Activated naive CD8-positive, alpha-beta T cell treated with anti-CD3 and anti-CD28 coated beads, Interleukin-2, amount 50 U/mL, for 24 hours (primary cell): ENCODE results near the gene SLC4A8.
A peak's percentile ranks its signal among the peaks of the same experiment; 100 is the strongest.

Experiments
- ATAC-seq: fragments of 150-1000 bp; cut with Tn5 transposase; one replicate; pipeline ENCODE4 v1.10.0; 2021
- DNase-seq: peaks from one replicate; pipeline ENCODE4 v3.0.0; 2021
- H3K27ac Mint-ChIP-seq: one replicate; pipeline ENCODE4 v1.8.0; 2021; ENCODE audit warnings: mild to moderate bottlenecking, mixed read lengths
- H3K27me3 Mint-ChIP-seq: one replicate; pipeline ENCODE4 v1.8.0; 2021; ENCODE audit warnings: mixed read lengths
- H3K36me3 Mint-ChIP-seq: one replicate; pipeline ENCODE4 v1.8.0; 2021; ENCODE audit warnings: low read depth, mixed read lengths
- H3K4me1 Mint-ChIP-seq: one replicate; pipeline ENCODE4 v1.8.0; 2021; ENCODE audit warnings: mixed read lengths
- H3K4me3 Mint-ChIP-seq: one replicate; pipeline ENCODE4 v1.8.0; 2021; ENCODE audit warnings: mild to moderate bottlenecking, moderate library complexity, mixed read lengths
- H3K9me3 Mint-ChIP-seq: one replicate; pipeline ENCODE4 v1.8.0; 2021; ENCODE audit warnings: mixed read lengths

SLC4A8 gene

DNA sequence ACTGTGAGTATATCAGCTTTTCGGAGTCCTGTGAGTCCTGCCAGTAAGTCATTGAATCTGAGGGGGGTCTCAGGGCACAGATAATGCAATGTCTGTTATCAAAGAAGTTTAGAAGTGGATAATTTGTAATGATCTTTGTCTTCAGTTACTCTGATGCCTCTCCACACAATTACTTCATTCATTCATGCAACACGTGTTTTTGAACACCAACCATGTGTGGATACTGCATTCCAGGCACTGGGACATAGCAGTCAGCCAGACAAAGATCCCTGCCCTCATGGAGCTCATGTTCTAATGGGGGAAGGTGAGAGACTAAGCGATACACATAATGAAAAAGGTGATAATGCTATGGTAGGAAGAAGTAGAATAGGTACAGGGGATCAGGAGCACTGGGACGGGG, 105.6 kb downstream of the SLC4A8 start:
- ATAC-seq (no peak), DNase-seq (no peak)
- Mint-ChIP-seq H3K27me3 (peaks cover 3% of the 10 kb centered on the region), H3K9me3 (no peaks in the 10 kb centered on the region), H3K36me3 (no peaks in the 10 kb centered on the region), H3K27ac (no peak overlapping the region), H3K4me3 (no peak overlapping the region), H3K4me1 (peaks cover 2% of the 10 kb centered on the region)

DNA sequence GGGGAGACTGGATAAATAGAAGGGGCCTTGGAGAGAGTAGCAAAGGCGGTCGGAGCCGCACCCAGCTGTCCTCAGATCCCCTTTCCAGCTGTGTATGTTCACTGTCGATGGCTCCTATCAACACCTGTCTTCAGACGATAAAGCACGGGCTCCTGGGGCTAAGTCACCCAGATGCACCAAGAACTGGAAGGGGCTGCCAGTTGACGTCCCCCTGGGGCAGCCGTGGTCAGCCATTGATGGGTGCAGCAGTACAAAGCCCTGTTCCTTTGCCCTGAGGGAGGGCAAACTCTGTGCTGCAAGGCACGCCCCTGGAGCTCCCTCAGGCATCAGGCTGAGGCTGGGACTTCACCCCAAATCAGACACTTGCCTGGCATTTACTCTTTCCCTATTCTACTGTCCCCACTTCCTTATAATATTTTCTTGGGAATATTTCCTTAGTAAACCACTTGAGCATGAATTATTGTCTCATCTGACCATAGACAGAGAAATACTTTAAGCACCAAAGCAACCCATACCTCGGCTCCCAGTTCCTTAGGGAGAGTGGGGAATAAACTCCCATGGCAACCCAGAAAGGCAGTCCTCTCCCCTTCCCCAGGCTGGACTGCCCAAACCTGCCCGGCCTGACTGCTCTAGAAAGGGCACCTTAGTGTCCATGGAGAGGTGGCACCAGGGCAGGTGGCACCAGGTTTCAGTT, 106.8 kb downstream of the SLC4A8 start:
- DNase-seq: no peak
- no peaks in the 10 kb centered on the region for H3K9me3 Mint-ChIP-seq
- H3K4me3 Mint-ChIP-seq: no peak overlapping the region
- H3K36me3 Mint-ChIP-seq: no peaks in the 10 kb centered on the region
- H3K27ac Mint-ChIP-seq: no peak overlapping the region
- peaks cover 2% of the 10 kb centered on the region for H3K4me1 Mint-ChIP-seq
- H3K27me3 Mint-ChIP-seq: peaks cover 3% of the 10 kb centered on the region
- no peak for ATAC-seq

GRCh38 chr12:51531978-51532497, 107.4 kb downstream of the SLC4A8 start:
- H3K27ac Mint-ChIP-seq: no peak overlapping the region

DNA sequence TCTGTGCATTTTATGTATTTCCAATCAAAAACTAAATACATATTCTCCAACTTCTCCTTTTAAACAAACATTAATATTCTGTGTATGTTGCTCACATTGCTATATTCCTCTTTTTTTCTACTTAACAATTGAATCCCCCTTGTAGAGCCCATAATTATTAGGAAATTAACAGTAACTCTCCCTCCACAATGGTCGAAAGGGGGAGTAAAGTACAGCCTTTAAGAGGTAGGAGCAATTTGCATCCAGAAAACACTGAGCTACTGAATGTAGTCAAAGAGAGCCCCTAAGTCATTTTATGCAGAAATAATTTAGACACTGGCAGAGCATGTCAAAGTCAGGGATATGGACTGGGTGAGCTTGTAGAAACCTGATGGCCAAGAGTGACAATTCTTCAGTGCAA, 109.2 kb downstream of the SLC4A8 start:
- H3K27me3 Mint-ChIP-seq: peaks cover 2% of the 10 kb centered on the region
- DNase-seq: no peak
- H3K27ac Mint-ChIP-seq: no peak overlapping the region
- no peak overlapping the region for H3K4me3 Mint-ChIP-seq
- H3K9me3 Mint-ChIP-seq: no peaks in the 10 kb centered on the region
- ATAC-seq: no peak
- H3K4me1 Mint-ChIP-seq: peaks cover 2% of the 10 kb centered on the region
- H3K36me3 Mint-ChIP-seq: no peaks in the 10 kb centered on the region

More at GRCh38 chr12:51531978-51532497, 107.4 kb downstream of the SLC4A8 start:
- no peaks in the 10 kb centered on the region for H3K36me3 Mint-ChIP-seq
- H3K4me1 Mint-ChIP-seq: peaks cover 2% of the 10 kb centered on the region
- ATAC-seq (peak; percentile 80), DNase-seq (peak; percentile 77)
- H3K4me3 Mint-ChIP-seq: no peak overlapping the region
- H3K9me3 Mint-ChIP-seq: no peaks in the 10 kb centered on the region
- H3K27me3 Mint-ChIP-seq: peaks cover 3% of the 10 kb centered on the region

DNA sequence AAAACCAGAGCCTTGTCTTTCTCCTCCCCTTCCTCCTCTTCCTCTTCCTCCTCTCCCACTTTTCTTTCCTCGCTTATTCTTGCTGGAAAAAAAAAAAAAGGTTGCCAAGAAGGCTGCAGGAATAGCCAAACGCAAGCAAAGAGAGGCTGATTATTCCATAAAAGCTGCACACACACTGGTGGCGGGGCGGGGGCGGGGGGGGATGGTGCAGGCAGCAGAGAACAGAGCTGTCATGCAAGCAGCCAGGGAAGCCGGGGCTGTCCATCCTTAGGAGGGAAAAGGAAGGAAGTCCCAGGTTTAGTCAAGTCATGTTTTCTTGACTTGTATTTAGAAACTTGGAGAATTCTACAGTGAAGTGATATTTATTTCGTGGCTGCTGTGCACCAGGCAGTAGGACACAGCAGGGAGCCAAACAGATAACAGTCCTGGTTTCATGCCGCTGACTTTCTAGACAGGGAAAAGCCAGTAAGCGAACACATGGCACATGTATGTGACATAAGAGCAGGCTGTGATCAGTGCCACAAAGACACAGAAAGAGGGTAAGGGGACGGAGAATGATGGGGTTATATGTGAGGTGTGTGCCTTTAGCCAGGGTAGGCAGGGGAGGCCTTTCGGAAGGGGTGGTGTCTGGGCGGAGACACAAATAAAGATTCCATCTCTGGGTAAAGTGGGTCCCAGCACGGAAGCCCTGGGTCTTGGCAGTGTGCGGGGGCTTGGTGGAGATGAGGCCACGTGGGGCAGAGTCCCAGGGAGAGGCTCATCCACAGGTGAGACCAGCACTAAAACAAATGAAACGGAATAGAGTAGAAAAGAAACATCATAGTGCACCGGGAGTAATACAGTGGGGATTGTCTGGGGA, 109.8 kb downstream of the SLC4A8 start:
- no peak for ATAC-seq
- Mint-ChIP-seq H3K9me3 (no peaks in the 10 kb centered on the region), H3K4me1 (peaks cover 2% of the 10 kb centered on the region), H3K27me3 (peaks cover 2% of the 10 kb centered on the region), H3K36me3 (no peaks in the 10 kb centered on the region), H3K4me3 (no peak overlapping the region), H3K27ac (no peak overlapping the region)
- DNase-seq: no peak

- H3K27ac Mint-ChIP-seq: no peak overlapping the region
- no peak for ATAC-seq
- no peaks in the 10 kb centered on the region for H3K9me3 Mint-ChIP-seq
- H3K4me1 Mint-ChIP-seq: peaks cover 2% of the 10 kb centered on the region
- no peaks in the 10 kb centered on the region for H3K36me3 Mint-ChIP-seq
- peaks cover 2% of the 10 kb centered on the region for H3K27me3 Mint-ChIP-seq
- H3K4me3 Mint-ChIP-seq: no peak overlapping the region
- DNase-seq: no peak
Observed at GRCh38 chr12:51536159-51536558, 111.5 kb downstream of the SLC4A8 start.

DNA sequence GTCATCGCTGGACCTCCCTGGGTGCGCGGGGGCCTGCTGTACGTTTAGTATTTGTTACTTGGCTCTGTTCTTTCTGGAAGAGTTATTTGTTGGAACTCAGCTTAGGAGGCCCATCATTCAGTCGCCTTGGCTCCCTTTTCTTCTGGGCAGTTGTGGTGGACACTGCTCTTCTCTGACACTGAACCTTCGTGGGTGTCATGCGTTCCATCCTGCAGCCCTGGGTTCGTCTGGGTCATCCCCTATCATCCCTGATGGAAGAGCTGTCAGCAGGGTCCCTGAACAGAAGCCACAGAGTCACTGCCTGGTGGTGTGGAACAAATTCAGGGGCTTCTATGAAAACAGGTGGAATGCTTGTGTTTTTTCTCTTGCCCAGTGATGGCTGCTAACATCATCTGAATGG, 113.5 kb downstream of the SLC4A8 start:
- Mint-ChIP-seq H3K36me3 (no peaks in the 10 kb centered on the region), H3K4me3 (no peak overlapping the region), H3K27me3 (no peaks in the 10 kb centered on the region), H3K9me3 (no peaks in the 10 kb centered on the region), H3K4me1 (no peaks in the 10 kb centered on the region), H3K27ac (no peak overlapping the region)
- no peak for ATAC-seq
- no peak for DNase-seq

GRCh38 chr12:51538599-51538998, 114.0 kb downstream of the SLC4A8 start:
- H3K4me1 Mint-ChIP-seq: no peaks in the 10 kb centered on the region
- no peaks in the 10 kb centered on the region for H3K9me3 Mint-ChIP-seq
- no peak for ATAC-seq
- no peak overlapping the region for H3K27ac Mint-ChIP-seq
- no peaks in the 10 kb centered on the region for H3K27me3 Mint-ChIP-seq
- H3K4me3 Mint-ChIP-seq: no peak overlapping the region
- no peaks in the 10 kb centered on the region for H3K36me3 Mint-ChIP-seq
- DNase-seq: no peak

- peaks cover 3% of the 10 kb centered on the region for H3K27me3 Mint-ChIP-seq
- no peaks in the 10 kb centered on the region for H3K36me3 Mint-ChIP-seq
- no peak overlapping the region for H3K27ac Mint-ChIP-seq
- no peak for ATAC-seq
- H3K4me3 Mint-ChIP-seq: no peak overlapping the region
- no peak for DNase-seq
- no peaks in the 10 kb centered on the region for H3K4me1 Mint-ChIP-seq
- no peaks in the 10 kb centered on the region for H3K9me3 Mint-ChIP-seq
Observed at GRCh38 chr12:51540996-51541395, 116.4 kb downstream of the SLC4A8 start.

DNA sequence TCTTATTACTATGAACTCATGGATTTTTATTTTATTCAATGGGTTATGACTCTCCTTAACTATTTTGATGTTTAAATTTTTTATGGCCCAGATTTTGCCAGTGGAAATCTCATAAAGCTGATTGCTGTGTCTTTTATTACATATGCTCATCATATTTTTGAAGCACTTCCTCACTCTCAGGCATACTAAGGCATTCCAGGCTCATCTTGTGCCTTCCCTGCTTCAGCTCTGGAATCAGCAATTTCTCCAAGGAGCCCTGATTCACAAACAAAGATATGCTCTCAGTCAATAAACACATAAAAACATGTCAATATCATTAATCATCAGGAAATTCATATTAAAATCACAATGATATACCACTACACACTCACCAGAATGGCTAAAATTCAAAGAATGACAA, 121.5 kb downstream of the SLC4A8 start:
- ATAC-seq (no peak), DNase-seq (no peak)
- H3K36me3 Mint-ChIP-seq: no peaks in the 10 kb centered on the region
- H3K27me3 Mint-ChIP-seq: peaks cover 3% of the 10 kb centered on the region
- H3K4me3 Mint-ChIP-seq: no peak overlapping the region
- H3K27ac Mint-ChIP-seq: no peak overlapping the region
- H3K4me1 Mint-ChIP-seq: no peaks in the 10 kb centered on the region
- H3K9me3 Mint-ChIP-seq: no peaks in the 10 kb centered on the region

GRCh38 chr12:51547606-51548005, 123.0 kb downstream of the SLC4A8 start:
- Mint-ChIP-seq H3K9me3 (no peaks in the 10 kb centered on the region), H3K27me3 (peaks cover 12% of the 10 kb centered on the region), H3K36me3 (no peaks in the 10 kb centered on the region), H3K27ac (no peak overlapping the region), H3K4me1 (no peaks in the 10 kb centered on the region), H3K4me3 (no peak overlapping the region)
- ATAC-seq (no peak), DNase-seq (no peak)

DNA sequence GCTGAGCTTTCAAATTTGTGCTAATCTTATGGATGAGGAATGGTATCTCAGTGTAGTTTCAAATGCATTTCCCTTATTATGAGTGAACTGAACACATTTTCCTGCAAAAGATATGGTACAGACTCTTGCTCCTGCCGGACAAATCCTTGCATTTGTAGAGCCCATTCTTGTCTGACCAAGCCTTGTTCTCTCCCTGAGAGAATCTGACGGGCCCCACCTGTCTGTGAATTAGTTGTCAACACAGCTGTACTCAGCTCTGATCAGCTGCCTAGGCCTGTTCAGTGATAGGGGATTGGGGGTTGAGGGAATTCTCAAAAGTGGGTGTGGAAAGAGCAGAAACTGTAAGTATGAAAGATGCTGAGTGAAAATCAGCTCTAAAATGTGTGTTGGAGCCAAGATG, 123.6 kb downstream of the SLC4A8 start:
- H3K4me1 Mint-ChIP-seq: no peaks in the 10 kb centered on the region
- peaks cover 12% of the 10 kb centered on the region for H3K27me3 Mint-ChIP-seq
- no peaks in the 10 kb centered on the region for H3K36me3 Mint-ChIP-seq
- no peak overlapping the region for H3K27ac Mint-ChIP-seq
- no peak for ATAC-seq
- no peak overlapping the region for H3K4me3 Mint-ChIP-seq
- no peak for DNase-seq
- no peaks in the 10 kb centered on the region for H3K9me3 Mint-ChIP-seq

- Mint-ChIP-seq H3K9me3 (no peaks in the 10 kb centered on the region), H3K27ac (no peak overlapping the region), H3K4me3 (no peak overlapping the region), H3K36me3 (no peaks in the 10 kb centered on the region), H3K4me1 (no peaks in the 10 kb centered on the region), H3K27me3 (peaks cover 12% of the 10 kb centered on the region)
- ATAC-seq: no peak
- DNase-seq: no peak
Observed at GRCh38 chr12:51549637-51550036, 125.0 kb downstream of the SLC4A8 start.
